ENCODE results near the gene IFITM5.

Gene IFITM5

DNA sequence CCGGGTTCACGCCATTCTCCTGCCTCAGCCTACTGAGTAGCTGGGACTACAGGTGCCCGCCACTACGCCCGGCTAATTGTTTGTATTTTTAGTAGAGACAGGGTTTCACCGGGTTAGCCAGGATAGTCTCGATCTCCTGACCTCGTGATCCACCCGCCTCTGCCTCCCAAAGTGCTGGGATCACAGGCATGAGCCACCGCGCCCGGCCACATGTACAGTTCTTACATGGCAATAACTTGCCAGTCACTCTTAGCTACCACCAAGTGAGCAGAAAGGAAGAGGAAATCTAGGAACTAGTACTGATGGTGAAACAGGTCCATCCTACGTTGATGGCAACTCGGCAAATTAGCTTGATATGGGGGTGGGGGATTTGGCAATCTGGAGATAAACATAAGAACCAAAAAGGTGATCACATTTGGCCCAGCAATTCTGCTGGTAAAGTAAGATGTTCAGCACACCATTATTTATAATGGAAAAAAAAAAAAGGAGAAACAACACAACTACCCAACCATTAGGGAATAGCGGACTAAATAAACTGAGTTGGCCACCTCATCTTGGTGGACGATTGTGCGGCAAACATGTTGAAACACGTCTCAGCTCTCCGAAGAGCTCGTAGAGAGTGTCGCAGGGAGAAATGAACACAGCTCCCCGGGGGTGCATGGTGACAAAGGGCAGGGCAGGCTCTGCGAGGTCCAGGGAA, 15.8 kb downstream of the IFITM5 start:
- no peak for DNase-seq (ENCODE audit: low spot score)

DNA sequence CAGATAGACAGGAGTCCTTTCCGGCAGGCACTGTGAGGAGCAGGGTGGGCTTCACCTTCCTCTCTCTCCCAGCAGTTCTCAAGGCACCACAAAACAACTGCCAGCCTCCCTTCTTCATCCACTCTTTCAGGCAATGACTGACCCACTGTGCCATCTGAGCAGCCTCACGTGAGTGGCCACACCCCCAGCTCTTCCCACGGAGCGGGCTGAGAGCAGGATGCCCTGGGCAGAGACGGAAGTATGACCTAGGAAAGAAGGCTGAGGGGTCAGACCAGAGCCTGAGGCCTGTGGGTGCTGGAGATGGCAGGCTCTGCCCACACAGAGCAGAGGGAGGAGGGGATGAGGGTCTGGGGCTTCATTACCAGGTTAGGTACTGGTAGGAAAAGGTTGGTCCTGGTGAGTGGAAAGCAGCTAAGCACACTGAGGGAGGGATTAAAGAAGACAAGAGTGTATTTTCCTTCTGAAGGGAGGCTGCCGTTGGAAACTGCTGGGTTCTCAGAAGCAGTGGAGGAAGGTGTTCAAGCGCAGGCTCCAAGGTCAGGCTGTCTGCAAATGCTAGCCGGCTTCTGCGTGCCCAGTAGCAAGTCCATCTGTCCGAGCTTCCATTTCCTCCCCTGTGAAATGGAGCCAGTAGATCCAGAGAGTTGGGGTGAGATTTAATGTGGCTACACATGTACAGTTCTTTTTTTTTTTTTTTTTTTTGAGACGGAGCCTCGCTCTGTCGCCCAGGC, 16.5 kb downstream of the IFITM5 start:
- DNase-seq (ENCODE audit: low spot score): no peak

DNA sequence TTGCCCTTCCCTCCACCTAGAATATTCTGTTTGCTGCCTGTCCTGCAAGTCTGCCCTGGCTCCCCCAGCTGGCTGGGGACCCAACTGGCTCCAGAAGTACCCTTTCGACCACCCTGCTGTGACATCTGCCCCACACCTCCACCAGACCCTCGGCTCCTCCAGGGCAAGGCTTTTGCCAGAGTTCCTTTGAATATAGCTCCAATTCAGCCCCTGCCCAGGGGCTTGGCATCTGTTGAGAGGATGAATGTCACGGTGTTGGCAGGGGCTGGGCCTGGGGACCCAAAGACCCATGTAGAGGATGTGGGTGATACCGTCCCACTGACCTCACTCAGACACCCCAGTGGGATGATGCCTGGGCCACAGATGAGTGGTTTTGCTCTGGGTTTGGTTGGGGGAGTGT, 17.2 kb downstream of the IFITM5 start:
- no peak for DNase-seq (ENCODE audit: low spot score)

DNA sequence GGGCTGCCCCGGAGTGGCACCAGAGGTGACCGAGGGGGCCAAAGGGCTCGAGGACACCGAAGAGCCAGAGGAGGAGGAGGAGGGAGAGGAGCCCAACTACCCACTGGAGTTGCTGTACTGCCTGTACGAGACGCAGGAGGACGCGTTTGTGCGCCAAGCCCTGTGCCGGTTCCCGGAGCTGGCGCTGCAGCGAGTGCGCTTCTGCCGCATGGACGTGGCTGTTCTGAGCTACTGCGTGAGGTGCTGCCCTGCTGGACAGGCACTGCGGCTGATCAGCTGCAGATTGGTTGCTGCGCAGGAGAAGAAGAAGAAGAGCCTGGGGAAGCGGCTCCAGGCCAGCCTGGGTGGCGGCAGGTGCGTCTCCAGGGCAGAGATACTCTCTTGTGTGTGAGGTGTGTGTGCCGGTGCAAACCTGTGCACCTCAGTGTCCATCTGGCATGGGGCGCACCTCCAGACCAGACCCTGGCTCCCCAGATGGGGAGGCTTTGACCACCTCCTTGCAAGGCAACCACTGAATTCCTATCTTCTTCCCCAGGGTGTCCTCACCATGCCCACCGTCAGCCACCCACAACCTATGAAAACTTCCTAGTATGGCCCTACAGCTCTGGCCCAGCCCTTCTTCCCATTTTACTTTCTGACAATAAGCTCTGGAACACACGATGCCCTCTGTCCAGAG, 17.7 kb downstream of the IFITM5 start:
- no peak for DNase-seq (ENCODE audit: low spot score)

DNA sequence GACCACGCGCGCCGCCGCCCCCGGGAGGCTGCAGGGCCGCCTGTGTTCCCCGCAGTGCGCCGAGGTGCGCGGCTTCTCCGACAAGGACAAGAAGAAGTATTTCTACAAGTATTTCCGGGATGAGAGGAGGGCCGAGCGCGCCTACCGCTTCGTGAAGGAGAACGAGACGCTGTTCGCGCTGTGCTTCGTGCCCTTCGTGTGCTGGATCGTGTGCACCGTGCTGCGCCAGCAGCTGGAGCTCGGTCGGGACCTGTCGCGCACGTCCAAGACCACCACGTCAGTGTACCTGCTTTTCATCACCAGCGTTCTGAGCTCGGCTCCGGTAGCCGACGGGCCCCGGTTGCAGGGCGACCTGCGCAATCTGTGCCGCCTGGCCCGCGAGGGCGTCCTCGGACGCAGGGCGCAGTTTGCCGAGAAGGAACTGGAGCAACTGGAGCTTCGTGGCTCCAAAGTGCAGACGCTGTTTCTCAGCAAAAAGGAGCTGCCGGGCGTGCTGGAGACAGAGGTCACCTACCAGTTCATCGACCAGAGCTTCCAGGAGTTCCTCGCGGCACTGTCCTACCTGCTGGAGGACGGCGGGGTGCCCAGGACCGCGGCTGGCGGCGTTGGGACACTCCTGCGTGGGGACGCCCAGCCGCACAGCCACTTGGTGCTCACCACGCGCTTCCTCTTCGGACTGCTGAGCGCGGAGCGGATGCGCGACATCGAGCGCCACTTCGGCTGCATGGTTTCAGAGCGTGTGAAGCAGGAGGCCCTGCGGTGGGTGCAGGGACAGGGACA, 18.4 kb downstream of the IFITM5 start:
- DNase-seq (ENCODE audit: low spot score): no peak

DNA sequence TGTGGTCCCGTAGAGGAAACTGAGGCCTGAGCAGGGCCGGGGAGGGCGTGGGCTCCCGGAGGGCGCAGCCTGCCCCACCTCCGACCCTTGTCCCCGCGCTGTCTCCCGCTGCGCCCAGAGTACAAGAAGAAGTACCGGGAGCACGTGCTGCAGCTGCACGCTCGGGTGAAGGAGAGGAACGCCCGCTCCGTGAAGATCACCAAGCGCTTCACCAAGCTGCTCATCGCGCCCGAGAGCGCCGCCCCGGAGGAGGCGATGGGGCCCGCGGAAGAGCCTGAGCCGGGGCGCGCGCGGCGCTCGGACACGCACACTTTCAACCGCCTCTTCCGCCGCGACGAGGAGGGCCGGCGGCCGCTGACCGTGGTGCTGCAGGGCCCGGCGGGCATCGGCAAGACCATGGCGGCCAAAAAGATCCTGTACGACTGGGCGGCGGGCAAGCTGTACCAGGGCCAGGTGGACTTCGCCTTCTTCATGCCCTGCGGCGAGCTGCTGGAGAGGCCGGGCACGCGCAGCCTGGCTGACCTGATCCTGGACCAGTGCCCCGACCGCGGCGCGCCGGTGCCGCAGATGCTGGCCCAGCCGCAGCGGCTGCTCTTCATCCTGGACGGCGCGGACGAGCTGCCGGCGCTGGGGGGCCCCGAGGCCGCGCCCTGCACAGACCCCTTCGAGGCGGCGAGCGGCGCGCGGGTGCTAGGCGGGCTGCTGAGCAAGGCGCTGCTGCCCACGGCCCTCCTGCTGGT, 19.2 kb downstream of the IFITM5 start:
- DNase-seq (ENCODE audit: low spot score): no peak

DNA sequence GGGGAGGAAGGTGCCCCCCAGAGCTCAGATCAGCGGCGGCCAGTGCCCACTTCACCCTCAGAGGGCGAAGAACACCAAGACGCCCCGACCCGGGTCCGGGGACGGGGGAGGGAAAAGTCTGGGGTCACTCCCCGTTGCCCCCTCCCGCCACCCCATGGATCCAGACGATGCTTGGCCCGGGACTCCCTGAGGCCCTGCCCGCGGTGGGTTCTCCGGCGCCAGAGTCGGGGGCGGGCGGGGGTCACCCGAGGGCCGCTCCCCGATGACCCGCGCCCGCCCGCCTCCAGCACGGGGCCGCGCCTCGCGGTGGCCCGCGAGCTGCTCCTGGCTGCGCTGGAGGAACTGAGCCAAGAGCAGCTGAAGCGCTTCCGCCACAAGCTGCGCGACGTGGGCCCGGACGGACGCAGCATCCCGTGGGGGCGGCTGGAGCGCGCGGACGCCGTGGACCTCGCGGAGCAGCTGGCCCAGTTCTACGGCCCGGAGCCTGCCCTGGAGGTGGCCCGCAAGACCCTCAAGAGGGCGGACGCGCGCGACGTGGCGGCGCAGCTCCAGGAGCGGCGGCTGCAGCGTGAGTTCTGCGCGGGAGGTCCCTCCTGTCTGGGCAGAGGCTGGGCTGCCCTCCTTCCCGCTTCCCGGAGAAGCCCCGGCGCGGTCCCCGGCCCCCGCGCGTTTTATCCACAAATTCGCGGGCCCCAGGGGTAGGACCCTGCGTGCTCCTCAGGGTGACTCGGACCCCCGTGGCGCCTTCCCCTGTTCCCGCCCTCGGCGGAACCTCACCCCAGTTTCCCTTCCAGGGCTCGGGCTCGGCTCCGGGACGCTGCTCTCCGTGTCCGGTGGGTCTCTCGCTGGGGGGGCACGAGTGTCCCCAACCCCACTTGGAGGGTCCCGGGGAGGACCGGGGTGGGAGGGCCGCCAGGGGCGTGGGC, 20.0 kb downstream of the IFITM5 start:
- DNase-seq (ENCODE audit: low spot score): no peak

DNA sequence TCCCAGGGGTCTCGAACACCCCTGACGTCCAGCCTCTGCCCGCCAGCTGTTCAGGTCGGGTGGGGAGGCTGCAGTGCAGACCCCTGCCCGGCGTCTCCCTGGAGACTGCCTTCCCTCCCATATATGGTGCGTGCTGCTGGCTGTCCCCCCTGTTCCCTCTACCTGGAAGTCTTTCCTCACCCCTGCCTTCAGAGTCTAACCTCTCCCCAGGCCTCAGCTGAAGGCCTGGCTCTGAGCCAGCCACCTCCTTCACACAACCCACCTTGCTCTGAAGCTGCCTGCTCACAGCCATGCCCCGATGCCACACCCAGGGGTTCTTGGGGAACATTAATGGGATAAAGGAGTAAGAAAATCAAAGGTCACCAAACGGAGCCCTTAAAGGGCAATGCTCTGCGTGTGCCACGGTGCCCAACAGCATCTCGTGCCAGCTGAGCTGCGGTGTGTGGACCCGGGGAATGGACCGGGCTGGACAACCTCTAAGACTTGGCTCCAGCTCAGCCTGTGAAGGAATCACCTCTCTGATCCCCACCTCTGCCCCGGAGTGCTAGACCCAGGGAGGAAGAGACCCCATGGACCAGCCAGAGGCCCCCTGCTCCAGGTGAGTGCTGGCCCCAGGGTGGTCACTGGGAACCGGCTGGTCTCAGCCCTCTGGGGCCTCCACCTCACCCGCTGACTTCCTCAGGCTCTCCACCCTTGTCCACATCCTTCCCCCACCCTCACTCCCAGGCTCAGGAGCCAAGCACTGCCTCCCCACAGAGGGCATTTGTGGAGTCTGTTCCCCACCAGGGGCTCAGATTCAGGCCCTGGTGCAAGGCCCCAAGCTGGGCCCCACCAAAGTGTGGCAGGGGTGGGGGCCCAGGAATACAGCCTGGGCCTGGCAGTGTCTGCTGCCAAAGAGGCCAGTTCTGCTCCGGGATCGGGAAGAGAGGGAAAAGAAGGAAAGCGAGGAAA, 21.1 kb downstream of the IFITM5 start, which contains the start of gene NLRP6:
Gene NLRP6, plus strand, starts transcription at position 407 of the 951 bp plus-strand sequence. Its CDS starts 163 bp downstream, at position 570.
- DNase-seq (ENCODE audit: low spot score): no peak

DNA sequence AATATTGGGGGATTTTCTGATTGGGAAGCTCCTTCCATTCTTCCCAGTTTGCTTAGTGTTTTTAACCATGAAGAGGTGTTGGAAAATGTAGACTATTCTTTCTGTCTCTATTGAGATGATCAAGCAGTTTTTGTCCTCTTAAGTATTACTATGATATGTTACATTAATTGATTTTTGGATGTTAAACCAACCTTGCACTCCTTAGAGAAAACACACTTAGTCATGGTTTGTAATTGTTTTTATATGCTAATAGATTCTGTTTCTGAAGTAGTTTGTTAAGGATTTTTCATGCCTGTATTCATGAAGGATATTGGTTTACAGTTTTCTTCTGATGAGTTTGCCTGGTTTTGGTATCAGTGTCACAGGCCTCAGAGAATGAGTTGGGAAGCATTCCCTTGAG, 23.1 kb downstream of the IFITM5 start:
- DNase-seq (ENCODE audit: low spot score): no peak

DNA sequence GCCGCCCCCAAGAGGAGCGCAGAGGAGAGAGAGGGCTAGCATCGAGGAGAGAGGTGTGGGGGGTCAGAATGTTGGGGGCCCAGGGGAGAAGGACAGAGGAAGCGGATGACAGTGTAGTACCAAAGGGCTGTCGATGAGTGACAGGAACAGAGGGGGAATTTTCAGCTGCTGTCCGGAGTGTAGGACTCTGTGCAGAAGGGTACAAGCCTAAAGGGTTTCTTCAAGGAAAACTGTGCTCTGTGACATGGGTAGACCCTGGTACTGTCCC, 26.5 kb downstream of the IFITM5 start:
- no peak for DNase-seq (ENCODE audit: low spot score)

DNA sequence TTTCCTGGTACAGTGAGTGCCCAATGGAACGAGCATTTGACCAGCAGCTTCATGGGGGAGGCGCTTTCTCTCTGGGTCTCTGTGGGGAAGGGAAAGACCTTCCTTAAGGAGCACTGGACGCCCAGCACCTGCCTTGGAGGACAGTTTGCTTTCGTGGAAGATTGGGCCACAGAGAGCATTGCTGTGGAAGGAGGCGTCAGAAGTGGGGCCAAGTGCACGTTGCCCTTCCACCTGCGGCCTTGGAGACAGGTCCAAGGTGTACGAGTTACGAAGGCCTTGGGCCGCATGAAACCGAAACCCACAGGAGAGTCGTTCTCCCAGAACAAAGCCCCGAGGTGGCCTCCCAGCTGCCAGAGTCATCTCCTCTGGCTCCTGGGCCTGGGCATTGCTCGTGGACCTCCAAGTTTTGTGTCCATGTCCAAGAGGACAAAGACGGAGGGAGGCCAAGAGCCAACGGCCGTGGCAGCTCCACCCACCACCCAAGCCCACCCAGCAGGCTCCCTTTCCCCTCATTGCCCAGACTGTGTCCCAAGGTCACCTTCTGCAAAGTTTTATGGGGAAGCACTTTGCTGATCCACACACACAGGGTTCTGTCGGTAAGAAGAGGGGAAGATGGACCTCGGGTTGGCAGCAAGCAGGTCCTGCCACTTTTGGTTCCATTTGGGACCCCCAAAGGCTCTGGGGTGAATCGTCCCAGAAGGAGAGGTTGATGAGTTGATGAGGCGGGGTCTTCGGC, 27.0 kb downstream of the IFITM5 start:
- DNase-seq (ENCODE audit: low spot score): no peak

DNA sequence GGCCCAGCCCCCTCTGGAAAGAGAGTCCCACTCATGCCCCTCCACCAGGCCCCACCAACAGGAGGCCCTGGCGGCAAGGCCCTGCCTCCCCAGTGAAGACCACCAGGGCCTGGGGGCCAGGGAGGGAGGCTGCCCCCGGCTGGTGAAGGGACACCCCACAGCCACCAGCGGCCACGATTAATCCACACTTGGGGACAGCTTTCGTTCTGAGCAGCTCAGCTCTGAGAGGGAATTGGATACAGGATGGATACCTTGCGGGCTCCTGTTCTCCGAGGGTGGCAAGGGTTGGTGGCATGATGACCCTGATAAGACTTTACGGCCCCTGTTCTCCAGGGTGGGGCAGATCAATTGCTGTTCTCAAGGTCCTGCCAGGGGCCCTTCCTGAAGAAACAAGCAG, 28.0 kb downstream of the IFITM5 start:
- no peak for DNase-seq (ENCODE audit: low spot score)

DNA sequence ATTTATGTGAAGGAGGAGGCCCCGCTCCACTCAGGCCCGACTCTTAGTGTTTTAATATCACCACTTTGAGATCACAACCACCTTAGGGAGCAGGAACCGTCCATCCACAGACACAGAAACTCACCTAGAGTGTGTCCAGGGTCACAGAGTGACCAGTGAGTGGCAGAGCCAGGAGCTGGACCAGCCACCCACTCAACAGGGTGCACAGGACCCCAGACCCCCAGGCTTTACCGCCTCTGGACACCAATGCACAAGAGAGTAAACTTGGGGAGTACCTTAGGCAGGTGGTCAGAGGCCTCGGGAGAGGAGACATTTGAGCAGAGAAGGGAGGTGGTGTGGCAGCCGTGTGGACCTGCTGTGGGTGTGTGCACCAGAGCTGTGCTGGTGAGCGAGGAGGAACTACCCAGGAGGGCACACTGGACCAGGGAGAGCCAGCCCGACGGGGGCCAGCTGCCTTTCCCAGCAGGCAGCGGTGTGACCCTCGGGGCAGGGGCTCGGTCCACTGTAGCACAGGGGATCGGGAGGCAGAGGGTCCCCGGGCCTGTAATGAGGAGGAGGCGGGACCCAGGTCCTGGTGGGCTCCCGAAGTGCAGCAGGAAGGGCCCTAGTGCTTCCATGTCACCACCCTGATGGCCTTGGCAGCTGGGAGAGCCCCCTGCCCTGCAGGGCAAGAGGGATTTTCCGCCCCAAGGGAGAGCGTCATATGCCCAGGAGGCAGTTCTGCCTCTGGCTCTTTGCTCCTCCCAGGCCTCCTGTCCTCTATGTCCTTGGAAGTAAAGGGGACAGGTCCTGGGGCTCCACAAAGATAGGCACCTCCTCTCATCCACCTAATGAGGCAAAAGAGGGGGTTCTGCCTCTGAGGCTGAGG, 28.6 kb downstream of the IFITM5 start:
- DNase-seq (ENCODE audit: low spot score): no peak

DNA sequence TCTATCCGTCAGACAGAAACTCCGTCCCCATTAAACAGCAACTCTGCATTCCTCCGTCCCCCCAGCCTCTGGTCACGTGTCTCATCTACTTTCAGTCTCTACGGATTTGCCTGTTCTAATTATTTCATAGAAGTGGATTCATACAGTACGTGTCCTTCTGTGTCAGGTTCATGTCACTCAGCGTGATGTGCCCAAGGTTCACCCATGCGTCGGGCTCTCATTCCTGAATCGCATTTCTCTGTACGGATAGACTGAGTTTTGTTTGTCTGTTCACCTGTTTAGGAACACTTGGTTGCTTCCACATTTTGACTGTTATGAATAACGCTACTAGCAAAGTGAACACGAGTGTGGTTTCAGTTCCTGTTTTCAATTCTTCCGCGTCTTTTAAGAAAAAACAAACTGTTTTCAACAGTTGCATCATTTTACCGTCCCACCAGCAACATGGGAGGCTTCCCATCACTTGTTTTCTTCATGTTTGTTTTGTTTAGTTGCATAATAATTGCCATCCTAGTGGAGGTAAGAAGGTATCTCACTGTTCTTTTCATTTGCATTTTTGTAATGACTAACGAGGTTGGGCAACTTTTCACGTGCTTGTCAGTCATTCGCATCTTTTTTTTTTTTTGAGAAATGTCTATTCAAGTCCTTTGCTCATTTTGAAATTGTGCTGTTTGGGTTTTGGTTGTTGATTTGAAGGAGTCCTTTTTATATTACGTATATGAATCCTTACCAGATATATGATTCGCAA, 30.0 kb downstream of the IFITM5 start:
- peak; percentile 80 for DNase-seq (ENCODE audit: low spot score)

DNA sequence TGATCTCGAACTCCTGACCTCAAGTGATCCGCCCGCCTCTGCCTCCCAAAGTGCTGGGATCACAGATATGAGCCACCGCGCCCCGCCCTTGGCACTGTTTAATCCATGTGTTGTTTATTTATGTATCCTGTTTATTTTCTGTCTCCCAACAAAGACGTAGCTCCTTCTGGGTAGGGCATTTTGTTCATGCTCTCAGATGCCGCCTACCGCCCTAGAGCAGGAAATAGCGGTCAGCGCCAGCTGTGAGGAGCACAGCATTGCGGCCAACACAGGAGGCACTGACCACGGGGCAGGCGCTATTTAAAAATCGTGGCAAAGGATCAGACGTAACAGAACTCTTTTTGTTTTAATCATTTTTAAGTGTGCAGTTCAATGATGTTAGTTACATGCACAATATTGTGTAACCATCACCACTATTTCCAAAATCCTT, 30.6 kb downstream of the IFITM5 start:
- DNase-seq (ENCODE audit: low spot score): peak; percentile 62

DNA sequence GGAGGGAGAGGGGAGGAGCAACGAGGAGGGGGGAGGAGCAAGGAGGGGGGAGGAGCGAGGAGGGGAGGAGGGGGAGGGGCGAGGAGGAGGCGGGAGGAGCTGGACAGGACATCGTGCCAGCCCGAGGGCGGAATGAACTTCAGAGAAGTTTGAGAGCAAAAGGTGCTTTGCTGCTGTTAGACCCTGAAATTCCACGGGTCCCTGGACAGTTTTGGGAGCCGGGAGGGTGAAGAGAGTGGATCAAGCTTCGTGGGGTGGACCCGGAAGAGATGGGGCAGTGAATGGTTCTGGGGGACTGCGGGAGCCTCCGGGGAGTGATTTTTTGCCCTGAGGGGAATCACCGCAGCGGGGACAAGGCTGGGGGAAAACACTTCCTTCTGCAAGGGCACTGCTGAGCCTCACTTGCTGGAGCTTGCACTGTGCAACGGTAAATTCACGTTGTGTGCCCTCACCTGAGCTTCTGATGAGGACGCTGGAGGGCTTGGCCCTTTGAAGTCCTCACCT, 31.8 kb downstream of the IFITM5 start:
- DNase-seq (ENCODE audit: low spot score): no peak

Measured in pons (tissue), 1 donor.